HG03095 (cell line): ENCODE data around the gene ATP8A2.
A peak's percentile ranks its signal among the peaks of the same experiment; 100 is the strongest.
"Not testable (repeated sequence)": the region's sequence is repeated elsewhere in the genome, so short reads cannot be mapped to it uniquely, and the experiment has no call there.

Experiments used
- ATAC-seq: cut with Tn5 transposase; IDR thresholded peaks from one replicate; pipeline ENCODE4 v1.9.1; 2021; ENCODE audit warnings: moderate library complexity; ENCODE audit not compliant: unreplicated experiment

Gene ATP8A2

DNA sequence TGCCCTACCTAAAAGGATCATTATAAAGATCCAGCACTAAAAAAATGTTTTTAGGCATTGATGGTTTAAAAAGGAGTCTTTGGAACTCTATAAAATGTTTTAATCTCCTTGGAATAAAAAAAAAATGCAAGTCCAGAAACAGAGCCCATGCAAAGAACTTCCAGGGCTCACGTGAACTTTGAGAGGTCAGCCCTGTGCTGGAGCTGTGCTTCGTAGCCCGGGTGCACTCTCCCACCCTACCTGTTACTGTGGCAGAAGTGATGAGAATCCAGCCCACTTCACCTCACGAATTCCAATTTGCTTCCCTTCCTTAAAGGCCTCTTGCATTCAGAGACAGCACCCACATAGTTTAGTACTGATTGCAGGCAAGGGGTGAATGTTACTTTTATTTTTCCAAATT lies 412.3 kb downstream of the ATP8A2 start:
- no peak for ATAC-seq

DNA sequence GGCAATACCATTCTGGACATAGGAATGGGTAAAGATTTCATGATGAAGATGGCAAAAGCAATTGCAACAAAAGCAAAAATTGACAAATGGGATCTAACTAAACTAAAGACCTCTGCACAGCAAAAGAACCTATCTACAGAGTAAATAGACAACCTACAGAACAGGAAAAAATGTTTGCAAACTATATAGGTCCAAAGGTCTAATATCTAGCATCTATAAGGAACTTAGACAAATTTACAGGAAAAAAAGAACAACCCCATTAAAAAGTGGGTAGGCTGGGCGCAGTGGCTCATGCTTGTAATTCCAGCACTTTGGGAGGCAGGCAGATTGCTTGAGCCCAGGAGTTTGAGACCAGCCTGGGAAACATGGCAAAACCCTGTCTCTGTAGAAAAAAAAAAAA lies 418.4 kb downstream of the ATP8A2 start:
- not testable (repeated sequence) for ATAC-seq

DNA sequence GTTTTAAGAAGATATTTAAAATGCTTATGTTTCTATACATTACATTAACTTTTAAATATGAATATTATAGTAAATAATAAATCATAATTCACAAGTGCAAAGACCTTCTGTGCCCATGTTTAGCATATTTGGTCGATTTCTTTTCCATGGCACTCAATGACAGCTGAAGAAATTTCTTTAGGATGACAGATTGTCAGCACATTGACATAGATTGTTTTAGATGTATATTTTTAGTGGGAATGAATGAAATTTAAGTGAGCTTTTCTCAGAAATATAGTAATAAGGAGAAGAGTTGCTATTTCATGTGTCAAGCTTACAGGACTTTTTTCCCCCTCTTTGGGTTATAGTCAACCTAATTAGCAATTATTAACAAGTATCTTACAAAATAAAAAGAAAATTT lies 423.5 kb downstream of the ATP8A2 start:
- no peak for ATAC-seq

DNA sequence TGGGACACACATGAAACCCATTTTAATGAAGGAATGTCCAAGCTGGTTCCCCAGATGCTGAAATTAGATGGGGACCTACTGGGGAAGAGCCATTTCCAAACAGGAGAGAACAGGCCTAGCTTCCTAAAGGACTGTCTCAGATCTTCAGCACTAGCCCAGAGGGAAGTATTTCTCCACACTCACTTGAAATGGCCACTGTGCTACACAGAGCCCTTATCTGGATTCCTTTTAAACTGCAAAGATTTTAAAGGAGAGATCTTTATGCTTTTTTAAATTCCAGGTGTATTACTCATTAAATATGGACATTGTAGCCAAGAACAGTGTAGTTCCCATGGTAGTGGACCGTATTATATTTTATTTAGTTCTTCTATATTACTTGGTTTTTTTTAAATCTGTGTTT lies 424.7 kb downstream of the ATP8A2 start:
- no peak for ATAC-seq

DNA sequence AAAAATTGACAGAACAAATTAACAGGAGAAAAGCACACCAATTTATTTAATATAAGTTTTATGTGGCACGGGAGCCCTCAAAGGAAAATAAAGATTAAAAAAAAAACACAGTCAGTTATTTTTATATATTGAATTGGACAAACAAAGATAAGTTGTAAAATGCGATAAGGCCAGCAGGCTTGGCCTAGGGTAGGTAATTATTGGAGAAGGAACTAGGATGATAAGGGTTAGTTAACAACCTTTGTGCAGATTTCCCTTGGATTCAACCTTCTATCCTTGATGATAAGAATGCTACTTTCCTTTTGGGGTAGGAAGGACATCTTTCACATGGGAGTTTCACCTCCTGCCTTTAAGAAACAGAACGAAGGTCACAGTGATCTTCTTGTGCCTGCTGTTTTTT lies 427.2 kb downstream of the ATP8A2 start:
- no peak for ATAC-seq

DNA sequence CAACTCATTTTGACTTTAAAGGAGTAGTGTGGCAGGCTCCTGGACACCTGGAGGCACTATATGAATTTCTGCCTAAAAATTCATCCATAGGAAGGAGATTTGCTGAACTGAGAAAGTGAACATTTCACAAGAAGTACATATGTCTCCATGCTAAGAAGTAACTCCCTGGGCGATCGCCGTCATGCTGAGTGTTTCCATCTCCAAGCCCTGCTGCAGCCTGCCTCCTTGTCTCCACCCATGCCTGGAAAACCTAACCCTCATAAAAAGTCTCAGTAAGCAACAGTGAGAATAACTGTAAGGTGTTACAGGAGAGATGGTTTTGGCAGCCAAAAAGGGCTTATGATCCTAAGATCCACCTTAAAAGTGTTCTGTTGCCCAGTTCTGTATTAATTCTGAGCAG lies 428.7 kb downstream of the ATP8A2 start:
- no peak for ATAC-seq

DNA sequence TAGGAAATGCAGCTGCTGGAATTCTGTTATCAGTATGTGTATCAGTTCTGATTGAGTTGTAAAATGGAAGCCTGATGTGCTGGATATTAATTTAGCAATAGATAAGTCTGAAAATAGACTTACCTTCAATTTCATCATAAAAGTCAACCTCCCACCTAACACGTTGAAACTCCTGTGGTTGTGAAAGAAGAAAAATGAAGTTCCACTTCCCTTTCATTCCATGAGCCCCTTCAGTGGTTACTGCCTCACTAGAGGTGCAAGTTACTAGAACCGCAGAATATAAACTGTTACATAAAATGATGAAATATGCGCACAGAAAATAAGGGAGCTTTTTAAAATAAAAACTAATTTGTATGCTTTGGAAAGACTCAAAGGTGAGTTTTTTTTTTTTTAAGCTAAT lies 430.8 kb downstream of the ATP8A2 start:
- no peak for ATAC-seq

DNA sequence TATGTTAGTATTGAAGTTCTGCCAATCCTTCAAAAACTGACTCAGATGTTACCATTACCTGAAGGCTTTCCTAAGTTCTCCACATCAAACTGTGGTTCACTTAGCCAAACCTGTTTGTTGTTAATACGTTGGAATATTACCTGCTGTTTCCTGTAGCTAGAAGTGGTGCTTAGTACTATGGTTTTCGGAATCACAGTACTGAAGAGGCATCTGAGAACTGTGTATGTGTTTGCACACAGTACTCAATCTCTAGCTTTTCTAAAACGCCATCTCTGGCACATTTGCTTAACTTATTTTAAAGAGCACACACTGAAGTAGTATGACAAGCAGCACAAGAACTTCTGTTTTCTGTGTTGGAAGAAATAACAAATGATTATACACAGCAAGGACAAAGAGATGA lies 431.9 kb downstream of the ATP8A2 start:
- ATAC-seq = no peak

DNA sequence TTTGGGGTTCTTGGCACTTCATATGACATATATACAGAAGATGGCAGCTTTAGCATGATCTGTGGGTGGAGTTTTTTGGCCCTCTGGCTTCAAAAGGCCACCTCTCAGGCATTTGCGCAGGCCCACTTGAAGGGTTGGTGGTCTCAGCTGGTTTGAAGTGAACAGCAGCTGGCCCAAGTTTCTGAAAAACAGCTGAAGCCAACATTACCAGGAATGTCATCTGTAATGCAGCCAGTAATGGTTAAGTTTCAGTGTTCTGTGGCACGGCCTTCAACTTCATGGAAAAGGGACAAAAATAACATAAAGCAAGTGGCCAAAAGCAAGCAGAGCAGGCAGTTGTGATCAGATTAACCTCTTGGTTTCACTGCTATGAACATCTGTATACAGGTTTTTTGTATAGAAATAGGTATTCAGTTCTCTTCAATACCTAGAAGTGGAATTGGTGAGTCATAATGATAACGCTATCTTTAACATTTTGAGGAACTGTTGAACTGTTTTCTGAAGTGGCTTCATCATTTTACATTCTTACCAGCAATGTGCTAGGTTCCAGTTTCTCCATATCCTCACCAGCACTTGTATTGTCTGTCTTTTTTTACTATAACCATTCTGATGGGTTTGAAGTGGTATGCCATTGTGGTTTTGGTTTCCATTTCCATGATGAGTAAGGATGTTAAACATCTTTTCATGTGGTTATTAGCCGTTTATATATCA lies 434.6 kb downstream of the ATP8A2 start:
- peak; percentile 70 for ATAC-seq

DNA sequence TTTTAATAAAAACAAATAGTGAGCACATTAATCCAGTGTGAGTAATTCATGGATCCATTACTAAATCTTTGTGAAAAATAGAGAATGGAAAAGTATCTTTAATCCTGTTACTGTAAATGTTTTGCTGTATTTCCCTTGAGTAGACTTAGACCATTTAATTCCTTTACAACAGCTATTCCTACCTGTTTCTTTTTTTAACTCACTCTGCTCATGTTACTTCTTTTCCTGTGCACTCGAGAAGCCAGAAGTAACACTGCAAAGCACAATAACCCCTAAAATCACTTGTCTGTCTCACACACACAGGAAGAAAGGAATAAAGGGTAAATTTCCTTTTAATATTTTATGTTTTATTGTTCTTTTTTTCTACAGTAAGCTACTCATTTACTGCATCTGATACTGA lies 435.8 kb downstream of the ATP8A2 start:
- ATAC-seq = no peak

DNA sequence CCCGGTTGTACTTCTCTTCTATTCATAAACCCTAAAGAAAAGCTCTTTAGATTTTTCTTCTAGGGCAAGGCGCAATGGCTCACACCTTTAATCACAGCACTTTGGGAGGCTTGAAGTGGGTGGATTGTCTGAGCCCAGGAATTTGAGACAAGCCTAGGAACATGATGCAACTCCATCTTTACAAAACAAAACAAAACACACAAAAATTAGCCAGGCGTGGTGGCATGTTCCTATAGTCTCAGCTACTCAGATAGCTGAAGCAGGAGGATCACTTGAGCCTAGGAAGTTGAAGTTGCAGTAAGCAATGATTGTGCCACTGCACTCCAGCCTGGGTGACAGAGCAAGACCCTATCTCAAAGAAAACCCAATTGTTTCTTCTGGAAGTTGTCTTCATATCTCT lies 439.7 kb downstream of the ATP8A2 start:
- no peak for ATAC-seq

DNA sequence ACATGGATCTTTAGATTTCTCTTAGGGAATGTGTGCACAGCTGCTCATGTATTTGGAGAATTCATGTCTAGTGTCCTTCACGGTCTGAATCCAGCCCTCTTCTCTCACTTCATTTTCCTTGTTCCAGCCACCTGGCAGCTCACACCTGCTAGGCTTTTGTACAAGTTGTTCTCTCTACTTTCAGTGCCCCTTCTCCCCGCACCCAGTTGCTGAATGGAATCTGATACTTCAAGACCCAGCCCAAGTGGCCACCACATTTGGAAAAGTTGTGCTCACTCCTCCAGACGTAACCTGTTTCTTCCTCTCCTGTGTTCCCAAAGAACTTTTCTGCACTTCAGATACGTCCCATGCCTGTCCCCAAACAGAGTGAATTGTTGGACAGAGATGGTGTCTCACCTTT lies 444.5 kb downstream of the ATP8A2 start:
- ATAC-seq = no peak

DNA sequence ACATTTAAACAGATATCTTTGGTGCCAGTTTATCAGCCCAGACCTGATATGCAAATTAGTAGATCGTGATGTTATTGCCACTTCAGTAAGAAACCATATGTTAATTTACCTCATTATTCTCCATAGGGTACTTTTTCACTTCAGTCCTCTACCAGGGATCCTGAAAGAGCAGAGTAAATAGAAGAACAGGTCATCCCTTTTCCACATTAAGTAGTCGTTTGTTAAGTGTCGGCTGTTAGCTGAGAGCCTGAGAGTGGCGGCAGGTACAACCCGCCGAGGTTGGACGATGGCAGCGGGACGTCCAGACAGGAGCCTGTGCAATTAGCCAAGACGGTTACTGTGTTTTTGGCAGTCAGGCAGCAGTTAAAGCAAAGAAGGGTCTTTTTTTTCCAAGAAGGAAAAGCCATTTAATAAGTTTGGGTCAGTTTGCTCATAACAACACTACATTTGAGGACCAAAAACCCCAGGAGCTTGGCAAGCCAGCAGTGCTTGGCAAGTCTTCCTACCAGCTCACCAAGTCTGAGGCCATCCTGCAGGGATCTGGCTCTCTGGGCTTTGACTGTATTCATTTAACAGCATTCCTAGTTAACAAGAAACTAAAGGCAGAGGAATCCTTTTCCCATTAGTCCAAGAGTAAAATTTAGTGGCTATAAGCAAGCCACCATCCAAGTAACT lies 448.2 kb downstream of the ATP8A2 start:
- no peak for ATAC-seq

DNA sequence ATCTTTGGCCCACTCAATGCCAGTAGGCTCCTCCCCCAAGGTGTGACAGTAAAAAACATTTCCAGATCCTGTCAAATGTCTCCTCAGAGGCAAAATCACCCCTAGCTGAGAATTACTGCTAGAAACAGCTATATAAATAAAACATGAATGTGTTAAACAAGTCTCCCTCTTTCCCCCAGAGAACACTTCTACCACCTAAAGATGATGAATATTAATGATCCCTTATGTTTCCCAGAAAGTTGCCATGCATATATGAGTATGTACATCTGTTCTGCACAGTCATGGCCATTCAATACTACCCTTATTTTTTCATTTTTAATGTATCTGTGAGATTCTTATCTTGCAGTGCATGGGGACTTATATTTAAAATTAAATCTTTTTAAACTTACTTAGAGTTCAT lies 450.0 kb downstream of the ATP8A2 start:
- ATAC-seq = no peak

DNA sequence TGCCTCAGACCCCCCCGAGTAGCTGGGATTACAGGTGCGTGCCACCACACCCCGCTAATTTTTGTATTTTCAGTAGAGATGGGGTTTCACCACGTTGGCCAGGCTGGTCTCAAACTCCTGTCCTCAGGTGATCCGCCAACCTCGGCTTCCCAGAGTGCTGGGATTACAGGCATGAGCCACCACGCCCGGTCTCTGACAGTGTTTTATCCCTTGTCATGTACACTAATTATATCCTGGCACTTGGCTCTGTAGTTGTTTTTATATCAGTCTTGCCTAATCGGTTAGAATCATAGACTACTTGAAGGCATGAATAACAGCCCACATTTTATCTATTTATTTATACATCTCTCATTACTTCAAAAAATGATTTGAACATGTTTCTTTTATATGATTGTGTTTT lies 455.4 kb downstream of the ATP8A2 start:
- not testable (repeated sequence) for ATAC-seq

DNA sequence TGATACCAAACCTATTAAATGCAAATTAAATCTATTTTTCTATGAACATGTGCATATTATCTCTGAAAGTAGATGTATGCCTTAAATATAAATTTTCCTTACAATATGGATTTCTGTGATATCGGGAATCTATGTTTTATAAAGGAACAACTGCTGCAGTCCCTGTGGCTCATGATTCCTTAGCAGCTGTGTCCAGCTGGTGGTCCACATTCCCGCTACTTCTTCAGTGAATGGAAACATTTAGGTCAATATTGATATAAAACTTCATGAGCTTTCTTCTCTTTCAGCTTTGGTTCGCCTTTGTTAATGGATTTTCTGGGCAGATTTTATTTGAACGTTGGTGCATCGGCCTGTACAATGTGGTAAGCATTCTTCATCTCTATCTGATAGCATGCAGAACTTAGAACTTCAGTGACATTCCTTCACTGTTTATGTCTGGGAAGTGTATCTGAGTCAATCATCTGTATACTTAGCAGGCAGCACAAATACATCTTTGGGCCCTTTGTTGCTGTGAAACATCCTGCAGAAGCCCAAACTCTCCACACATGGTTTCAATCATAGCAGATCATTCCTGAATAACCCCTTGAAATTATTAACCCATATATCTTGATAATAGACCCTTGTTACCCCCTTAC lies 456.2 kb downstream of the ATP8A2 start:
- ATAC-seq = no peak

DNA sequence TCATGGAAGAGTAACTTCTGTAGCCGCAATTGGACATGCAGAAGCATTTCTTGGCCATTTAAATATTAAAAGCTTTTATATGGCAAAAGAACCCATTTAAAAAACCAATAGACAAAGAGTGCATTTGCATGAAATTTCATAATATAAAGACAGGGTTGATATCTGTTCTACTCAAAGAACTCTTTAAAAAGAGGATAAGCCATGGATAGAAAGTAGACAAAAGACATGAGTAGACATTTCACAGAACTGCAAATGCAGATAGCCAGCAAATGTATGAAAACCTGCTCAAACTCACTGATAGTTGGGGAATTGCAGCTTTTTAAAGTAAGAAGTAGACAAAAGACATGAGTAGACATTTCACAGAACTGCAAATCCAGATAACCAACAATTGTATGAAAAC lies 462.0 kb downstream of the ATP8A2 start:
- no peak for ATAC-seq

DNA sequence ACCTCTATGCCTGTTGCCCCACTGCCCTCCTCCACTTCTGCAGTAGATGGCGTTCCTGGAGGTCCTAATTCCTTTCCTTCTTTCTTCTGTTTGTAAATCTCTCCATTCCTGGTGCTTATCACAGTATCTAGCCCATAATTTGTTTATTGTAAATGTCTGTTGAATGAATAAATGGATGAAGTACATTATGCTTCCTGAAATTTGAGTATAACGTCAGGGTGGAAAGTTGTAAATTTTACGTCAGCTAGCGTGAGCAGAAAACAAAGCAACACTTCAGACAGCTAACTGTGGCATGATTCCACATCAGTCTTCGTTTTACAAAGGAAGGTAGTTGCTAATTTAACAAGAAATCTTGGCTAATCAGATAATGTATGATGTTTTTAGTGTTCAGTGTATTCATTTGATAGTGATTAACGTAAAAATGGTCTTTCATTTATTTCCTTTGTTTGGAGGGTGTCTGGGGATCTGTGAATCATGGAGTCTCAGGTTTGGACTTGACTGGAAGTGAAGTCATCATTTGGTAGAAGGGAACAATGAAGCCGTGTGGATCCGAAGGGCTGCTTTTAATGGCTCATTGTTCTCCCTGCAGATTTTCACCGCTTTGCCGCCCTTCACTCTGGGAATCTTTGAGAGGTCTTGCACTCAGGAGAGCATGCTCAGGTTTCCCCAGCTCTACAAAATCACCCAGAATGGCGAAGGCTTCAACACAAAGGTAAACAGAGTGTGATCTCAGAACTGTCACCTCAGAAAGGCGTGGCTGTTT lies 465.0 kb downstream of the ATP8A2 start:
- ATAC-seq = no peak

DNA sequence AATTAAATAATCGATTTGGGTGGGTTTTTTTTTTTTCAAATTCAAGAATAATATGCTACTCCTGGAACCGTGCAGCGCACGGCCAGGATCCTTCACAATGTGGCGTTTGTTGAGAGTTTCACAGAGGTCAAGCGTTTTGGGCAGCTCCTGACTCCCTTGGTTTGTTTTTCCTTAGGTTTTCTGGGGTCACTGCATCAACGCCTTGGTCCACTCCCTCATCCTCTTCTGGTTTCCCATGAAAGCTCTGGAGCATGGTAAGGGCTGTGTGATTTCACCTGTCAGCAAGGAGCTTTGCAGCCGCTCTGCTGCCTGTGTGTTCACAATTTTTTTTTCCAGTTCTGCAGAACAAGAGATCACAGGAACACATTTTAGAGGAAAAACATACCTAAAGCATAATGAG lies 467.6 kb downstream of the ATP8A2 start:
- no peak for ATAC-seq

DNA sequence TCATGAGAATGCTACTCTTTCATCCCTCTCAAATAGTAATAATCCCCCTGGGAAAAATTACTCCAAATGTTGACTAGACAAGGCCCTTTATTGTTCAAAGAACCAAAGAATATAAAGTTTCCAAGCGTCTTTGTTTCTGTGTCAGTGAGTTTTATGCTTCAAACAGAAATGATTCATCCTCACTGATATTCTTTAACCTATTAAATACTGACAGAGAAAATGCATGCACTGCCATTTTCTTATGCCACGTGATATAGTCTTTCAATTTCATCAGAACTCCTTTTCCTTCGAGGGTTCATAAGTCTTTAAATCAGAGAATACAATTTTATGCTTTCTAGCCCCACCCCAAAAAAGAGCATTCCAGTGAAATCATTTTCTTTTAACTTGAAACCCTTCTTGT lies 468.5 kb downstream of the ATP8A2 start:
- no peak for ATAC-seq

DNA sequence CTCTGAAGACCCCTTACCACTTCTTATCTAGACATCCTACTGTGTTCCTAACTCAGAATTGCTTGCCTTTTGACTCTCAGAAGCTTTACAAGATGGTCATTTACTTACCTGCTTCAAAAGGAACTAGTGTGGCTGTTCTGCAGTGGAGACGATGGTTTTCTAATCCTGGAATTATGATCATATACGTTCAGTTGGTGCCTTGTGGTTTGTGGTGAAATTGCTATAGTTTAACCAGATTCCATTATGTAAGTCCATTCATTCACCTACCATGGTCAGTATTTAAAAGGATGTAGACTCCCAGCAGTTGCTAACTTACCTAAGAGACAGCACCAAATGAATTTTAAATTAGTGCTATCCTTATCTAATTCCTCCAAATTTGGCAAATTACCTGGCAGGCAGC lies 469.2 kb downstream of the ATP8A2 start:
- no peak for ATAC-seq

DNA sequence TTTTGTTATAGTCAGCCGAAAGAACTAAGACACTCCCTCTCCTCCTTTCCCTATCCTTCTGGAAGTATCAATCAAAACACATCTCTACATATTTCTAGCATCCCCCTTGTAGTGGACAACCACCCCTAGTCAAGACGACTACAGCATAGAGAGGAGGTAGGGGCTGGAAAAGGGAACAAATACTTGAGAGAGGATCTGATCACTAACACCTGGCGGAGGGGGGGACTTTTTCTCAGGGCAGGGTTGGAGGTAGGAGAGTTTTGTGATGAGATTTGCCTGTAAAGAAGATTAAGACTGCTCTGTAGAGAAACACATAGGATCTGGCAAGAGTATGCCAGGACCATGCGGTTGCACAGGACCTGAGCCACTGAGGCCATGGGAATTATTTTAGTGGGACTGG lies 471.9 kb downstream of the ATP8A2 start:
- ATAC-seq = no peak
